Eye (tissue), 1 donor: ENCODE data around the gene CD300H.
"Not testable (repeated sequence)": the region's sequence is repeated elsewhere in the genome, so short reads cannot be mapped to it uniquely, and the experiment has no call there.

ENCODE experiments used
- DNase-seq: peaks from one replicate; pipeline ENCODE4 v3.0.0-alpha.2; 2015

The CD300H gene

GRCh38 chr17:74525465-74525725 is 41.9 kb downstream of the CD300H start:
- no peak for DNase-seq

- no peak for DNase-seq
These were observed 42.5 kb downstream of the CD300H start for GRCh38 chr17:74524653-74525464.

- DNase-seq, result no peak
These were observed 44.0 kb downstream of the CD300H start for GRCh38 chr17:74523308-74523707.

GRCh38 chr17:74522381-74523105 is 44.8 kb downstream of the CD300H start:
- DNase-seq, result no peak

GRCh38 chr17:74521701-74522201 is 45.6 kb downstream of the CD300H start:
- no peak for DNase-seq

- DNase-seq, result no peak
These were observed 46.4 kb downstream of the CD300H start for GRCh38 chr17:74520790-74521480.

GRCh38 chr17:74520016-74520434 is 47.3 kb downstream of the CD300H start:
- DNase-seq, result no peak

- not testable (repeated sequence) for DNase-seq
These were observed 48.8 kb downstream of the CD300H start for GRCh38 chr17:74518413-74518981.

GRCh38 chr17:74516561-74517328 is 50.6 kb downstream of the CD300H start:
- DNase-seq, result no peak

GRCh38 chr17:74515941-74516340 is 51.4 kb downstream of the CD300H start:
- DNase-seq, result no peak

- no peak for DNase-seq
These were observed 52.5 kb downstream of the CD300H start for GRCh38 chr17:74514632-74515334.

- DNase-seq, result peak; percentile 86
These were observed 53.2 kb downstream of the CD300H start for GRCh38 chr17:74513987-74514631.

- no peak for DNase-seq
These were observed 54.7 kb downstream of the CD300H start for GRCh38 chr17:74512624-74513091.

- DNase-seq, result no peak
These were observed 55.3 kb downstream of the CD300H start for GRCh38 chr17:74512036-74512435.
